HG03095 (cell line): ENCODE results near the gene LIPG.
"Not testable (repeated sequence)": the region's sequence is repeated elsewhere in the genome, so short reads cannot be mapped to it uniquely, and the experiment has no call there.

Source experiments
- ATAC-seq: cut with Tn5 transposase; IDR thresholded peaks from one replicate; pipeline ENCODE4 v1.9.1; 2021; ENCODE audit warnings: moderate library complexity; ENCODE audit not compliant: unreplicated experiment

Gene LIPG

GRCh38 chr18:49572611-49573345, 10.9 kb downstream of the LIPG start:
- ATAC-seq = no peak

GRCh38 chr18:49573835-49574234, 12.0 kb downstream of the LIPG start:
- no peak for ATAC-seq

GRCh38 chr18:49579041-49579440, 17.2 kb downstream of the LIPG start:
- ATAC-seq = not testable (repeated sequence)

GRCh38 chr18:49579583-49579982, 17.7 kb downstream of the LIPG start:
- ATAC-seq = not testable (repeated sequence)

GRCh38 chr18:49580279-49580678, 18.4 kb downstream of the LIPG start:
- ATAC-seq = no peak

GRCh38 chr18:49581371-49581770, 19.5 kb downstream of the LIPG start:
- no peak for ATAC-seq

- ATAC-seq = no peak
Observed at GRCh38 chr18:49582579-49582978, 20.7 kb downstream of the LIPG start.

- ATAC-seq = no peak
Observed at GRCh38 chr18:49584394-49584793, 22.5 kb downstream of the LIPG start.

GRCh38 chr18:49584951-49585350, 23.1 kb downstream of the LIPG start:
- ATAC-seq = not testable (repeated sequence)

GRCh38 chr18:49585781-49586663, 24.2 kb downstream of the LIPG start:
- ATAC-seq = no peak

GRCh38 chr18:49588171-49588570, 26.3 kb downstream of the LIPG start:
- ATAC-seq = no peak

- no peak for ATAC-seq
Observed at GRCh38 chr18:49588971-49589370, 27.1 kb downstream of the LIPG start.

GRCh38 chr18:49590608-49591007, 28.8 kb downstream of the LIPG start:
- no peak for ATAC-seq

GRCh38 chr18:49591271-49591670, 29.4 kb downstream of the LIPG start:
- no peak for ATAC-seq

- ATAC-seq = no peak
Observed at GRCh38 chr18:49591775-49592174, 29.9 kb downstream of the LIPG start.

GRCh38 chr18:49596687-49597086, 34.8 kb downstream of the LIPG start:
- ATAC-seq = no peak

- ATAC-seq = no peak
Observed at GRCh38 chr18:49597157-49597931, 35.5 kb downstream of the LIPG start.

- ATAC-seq = no peak
Observed at GRCh38 chr18:49601211-49601610, 39.4 kb downstream of the LIPG start.

- ATAC-seq = no peak
Observed at GRCh38 chr18:49608366-49609255, 46.8 kb downstream of the LIPG start.

GRCh38 chr18:49609256-49610021, 47.6 kb downstream of the LIPG start:
- no peak for ATAC-seq
